Hypothalamus (tissue), 51 donors: Measurements from ENCODE around the gene SLC6A1.
"Not testable (repeated sequence)": the region's sequence is repeated elsewhere in the genome, so short reads cannot be mapped to it uniquely, and the experiment has no call there.

Experiments
- DNase-seq, 51 donors: peaks; one replicate each; lab custom pipeline; 2025; lab: John Stamatoyannopoulos, UW

Gene SLC6A1

DNA sequence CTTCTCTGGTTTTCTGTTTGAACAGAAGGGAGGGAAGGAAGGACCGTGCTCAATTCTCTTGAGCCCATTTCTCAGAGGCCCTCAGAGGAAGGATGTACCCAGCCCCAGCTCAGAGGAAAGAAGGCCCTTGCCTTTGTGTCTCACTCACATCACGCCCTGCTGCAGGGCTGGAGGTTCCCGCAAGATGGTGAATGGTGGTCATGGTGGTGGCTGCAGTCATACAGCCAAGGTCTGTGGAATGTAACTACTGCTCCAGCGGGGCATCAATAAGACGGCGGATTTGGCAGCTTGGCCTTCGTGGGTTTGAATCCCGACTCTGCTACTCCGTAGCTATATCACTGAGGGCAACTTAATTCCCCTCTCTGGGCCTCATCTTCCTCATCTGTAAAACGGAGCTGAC lies 62.9 kb downstream of the SLC6A1 start:
- DNase-seq, result no peak

- DNase-seq, result no peak
These were observed 64.0 kb downstream of the SLC6A1 start for GRCh38 chr3:11056531-11057050.

GRCh38 chr3:11057655-11058054 lies 65.1 kb downstream of the SLC6A1 start:
- DNase-seq, result no peak

DNA sequence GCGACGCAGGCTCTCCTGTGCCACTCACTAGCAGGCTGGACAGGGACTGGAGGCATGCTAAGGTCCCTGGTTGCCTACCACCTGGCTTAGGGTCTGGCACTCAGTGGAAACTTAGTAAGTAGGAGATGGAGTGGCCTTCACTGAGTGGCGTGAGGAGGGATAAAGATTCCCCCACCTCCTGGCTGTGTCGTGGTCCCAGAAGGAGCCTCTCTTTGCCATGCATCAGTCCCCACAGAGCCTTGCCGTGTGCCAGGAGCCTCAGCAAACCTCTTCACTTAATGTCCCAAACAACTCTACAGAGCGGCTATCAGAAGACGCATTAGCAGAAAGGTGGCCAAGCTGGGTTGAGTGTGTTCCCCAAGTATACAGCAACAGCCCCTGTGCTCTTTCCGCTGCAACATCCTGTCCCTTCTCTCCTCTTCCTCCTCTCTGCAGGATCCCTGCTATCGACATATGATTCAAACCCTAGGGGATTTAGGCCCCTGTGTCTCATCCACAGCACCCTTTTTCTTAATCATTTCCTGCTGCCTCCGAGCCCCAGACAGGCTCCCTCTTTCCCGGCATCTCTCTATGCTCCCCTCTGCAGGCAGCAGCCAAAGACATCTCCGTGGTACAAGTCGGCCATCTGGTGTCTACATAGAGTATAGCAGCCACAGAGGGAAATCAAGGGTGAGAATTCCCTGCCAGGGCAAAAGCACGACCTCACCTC lies 66.7 kb downstream of the SLC6A1 start:
- peak in 48 of 51 donors; percentile 5 to 84 (median 46) for DNase-seq

GRCh38 chr3:11059799-11060115 lies 67.2 kb downstream of the SLC6A1 start:
- no peak for DNase-seq

DNA sequence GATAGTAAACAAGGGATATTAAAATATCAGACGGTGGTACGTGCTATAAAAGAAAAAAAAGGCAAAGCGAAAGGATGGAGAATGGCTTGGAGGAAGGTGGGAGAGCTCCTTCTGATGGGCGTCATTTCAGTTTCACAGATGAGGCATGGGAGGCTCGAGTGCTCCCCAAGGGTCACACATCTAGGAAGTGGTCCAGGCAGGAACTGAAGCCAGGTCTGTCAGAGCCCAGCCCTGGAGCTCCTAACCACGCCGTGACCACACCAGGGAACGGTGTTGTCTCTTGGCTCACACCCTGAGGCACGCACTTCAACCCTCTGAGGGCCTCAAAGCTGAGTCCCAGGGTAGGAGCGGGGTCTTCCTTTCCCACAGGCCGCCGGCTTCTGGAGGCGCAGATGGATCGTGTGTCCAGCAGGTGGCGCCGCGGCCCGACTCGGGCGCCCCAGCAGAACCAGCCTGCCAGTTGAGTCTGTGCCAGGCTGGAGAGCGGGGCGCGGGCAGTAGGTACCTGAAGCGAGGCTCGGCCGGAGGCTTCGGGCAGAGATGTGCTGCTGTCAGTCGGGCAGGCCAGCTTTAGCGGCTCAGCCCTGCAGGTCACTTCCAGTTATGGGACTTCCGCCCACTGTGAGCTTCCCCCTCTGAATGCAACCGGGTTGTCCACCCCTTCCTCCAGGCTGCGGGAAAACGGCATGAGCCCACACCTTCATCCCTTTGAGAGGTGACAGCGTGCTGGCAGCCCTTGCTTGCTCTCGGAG lies 68.1 kb downstream of the SLC6A1 start:
- DNase-seq, result peak in 45 of 51 donors; percentile 11 to 78 (median 52)

DNA sequence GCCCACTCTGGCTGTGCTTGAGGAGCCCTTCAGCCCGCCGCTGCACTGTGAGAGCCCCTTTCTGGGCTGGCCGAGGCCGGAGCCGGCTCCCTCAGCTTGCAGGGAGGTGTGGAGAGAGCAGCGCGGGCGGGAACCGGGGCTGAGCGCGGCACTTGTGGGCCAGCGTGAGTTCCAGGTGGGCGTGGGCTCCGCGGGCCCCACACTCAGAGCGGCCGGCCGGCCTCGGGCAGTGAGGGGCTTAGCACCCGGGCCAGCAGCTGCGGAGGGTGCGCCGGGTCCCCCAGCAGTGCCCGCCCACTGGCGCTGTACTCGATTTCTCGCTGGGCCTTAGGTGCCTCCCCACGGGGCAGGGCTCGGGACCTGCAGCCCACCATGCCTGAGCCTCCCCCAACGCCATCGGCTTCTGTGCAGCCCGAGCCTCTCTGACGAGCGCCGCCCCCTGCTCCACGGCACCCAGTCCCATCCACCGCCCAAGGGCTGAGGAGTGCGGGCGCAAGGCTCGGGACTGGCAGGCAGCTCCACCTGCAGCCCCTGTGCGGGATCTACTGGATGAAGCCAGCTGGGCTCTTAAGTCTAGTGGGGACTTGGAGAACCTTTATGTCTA lies 68.8 kb downstream of the SLC6A1 start:
- not testable (repeated sequence) for DNase-seq

DNA sequence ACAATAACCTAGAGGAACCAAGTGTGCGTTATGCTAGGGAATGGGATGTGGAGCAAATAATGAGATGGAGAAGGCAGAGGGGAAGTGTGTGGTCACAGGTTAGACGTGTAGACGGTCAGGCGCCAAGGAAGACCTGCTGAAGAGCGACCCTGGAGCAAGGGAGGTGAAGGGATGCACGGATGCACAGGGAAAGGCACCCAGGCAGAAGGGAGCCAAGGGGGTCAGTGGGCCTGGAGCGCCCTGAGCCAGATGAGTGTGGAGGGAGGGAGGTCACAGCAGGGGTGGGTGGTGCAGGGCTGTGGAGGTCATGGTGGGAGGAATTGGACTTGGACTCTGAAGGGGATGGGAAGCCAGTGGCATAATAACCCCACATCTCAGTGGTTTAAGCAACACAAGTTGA lies 70.2 kb downstream of the SLC6A1 start:
- DNase-seq, result no peak

GRCh38 chr3:11071096-11071755 lies 78.7 kb downstream of the SLC6A1 start:
- no peak for DNase-seq

- DNase-seq, result no peak
These were observed 80.1 kb downstream of the SLC6A1 start for GRCh38 chr3:11072631-11073030.

DNA sequence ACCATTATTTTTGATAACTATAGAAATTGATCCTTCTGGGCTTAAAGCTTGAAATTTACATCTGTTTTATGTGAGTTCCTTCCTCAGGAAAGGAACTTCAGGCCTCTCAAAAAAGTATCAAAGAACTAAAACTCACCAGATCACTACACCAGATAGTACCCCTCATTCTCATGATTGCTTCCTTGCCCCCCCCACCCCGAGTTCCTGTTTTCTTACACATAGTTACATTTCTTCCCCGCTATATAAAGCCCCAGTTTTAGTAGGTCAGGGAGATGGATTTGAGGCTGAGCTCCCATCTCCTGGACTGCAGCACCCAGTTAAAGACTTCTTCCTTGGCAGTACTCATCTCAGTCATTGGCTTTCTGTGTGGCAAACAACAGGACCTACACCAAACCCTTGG lies 81.5 kb downstream of the SLC6A1 start:
- no peak for DNase-seq

DNA sequence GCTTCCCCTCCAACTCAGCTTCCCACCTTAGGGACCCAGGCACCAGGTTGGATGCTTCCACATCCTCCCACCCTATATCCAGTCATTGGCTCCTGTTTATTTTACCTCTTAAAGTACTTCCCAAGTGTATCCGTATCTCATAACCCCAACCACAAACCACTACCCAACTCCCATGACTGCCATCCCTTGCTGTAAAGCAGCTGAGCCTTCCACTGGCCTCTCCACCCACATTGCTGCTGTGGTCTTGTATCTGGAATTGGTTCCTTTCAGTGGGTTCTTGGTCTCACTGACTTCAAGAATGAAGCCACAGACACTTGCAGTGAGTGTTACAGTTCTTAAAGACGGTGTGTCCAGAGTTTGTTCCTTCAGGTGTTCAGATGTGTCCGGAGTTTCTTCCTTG lies 81.9 kb downstream of the SLC6A1 start:
- no peak for DNase-seq

- not testable (repeated sequence) for DNase-seq
These were observed 82.6 kb downstream of the SLC6A1 start for GRCh38 chr3:11075122-11075521.

DNA sequence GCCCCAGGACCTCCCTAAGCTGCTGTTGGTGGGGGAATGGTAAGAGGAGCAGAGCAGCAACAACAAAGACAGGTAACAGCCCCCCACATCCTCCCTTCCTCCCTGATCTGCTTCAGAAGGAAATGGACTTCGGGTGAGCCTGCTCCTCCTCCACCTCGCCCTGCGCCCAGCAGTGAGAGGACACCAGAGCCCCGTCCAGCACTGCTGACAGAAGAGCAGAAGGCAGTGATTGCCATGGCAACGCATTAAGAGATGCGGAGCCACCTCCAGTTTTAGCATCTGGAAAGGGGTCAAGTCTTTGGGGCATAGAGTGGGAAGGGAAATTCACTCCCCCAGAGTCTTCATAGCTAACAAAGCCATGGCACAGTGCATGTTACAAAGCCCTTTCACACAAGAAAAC lies 84.2 kb downstream of the SLC6A1 start:
- DNase-seq, result peak in 5 of 51 donors; percentile 5 to 19 (median 11)

GRCh38 chr3:11077466-11077865 lies 84.9 kb downstream of the SLC6A1 start:
- DNase-seq, result no peak

- no peak for DNase-seq
These were observed 86.4 kb downstream of the SLC6A1 start for GRCh38 chr3:11078826-11079515.

GRCh38 chr3:11080492-11080891 lies 87.9 kb downstream of the SLC6A1 start:
- no peak for DNase-seq

- no peak for DNase-seq
These were observed 91.5 kb downstream of the SLC6A1 start for GRCh38 chr3:11084098-11084497.

DNA sequence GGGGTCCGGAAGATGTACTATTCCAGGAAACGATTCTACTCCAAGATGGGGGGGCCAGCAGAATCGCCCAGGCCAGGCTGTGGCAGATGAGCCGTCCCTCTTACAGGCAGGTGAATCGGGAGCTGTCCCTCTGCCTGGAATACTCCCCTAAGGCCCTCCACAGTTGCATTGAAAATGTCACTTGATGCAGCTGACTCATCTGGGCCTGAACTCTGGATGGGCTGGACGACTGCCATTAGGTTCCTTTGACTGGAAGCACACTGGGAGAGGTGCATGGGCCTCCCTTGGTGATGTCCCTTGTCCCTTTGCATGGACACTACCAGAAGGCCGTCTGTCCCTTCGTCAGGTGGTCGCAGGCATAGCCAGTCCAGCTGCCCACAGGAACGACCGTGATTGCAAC lies 92.1 kb downstream of the SLC6A1 start:
- DNase-seq, result no peak

DNA sequence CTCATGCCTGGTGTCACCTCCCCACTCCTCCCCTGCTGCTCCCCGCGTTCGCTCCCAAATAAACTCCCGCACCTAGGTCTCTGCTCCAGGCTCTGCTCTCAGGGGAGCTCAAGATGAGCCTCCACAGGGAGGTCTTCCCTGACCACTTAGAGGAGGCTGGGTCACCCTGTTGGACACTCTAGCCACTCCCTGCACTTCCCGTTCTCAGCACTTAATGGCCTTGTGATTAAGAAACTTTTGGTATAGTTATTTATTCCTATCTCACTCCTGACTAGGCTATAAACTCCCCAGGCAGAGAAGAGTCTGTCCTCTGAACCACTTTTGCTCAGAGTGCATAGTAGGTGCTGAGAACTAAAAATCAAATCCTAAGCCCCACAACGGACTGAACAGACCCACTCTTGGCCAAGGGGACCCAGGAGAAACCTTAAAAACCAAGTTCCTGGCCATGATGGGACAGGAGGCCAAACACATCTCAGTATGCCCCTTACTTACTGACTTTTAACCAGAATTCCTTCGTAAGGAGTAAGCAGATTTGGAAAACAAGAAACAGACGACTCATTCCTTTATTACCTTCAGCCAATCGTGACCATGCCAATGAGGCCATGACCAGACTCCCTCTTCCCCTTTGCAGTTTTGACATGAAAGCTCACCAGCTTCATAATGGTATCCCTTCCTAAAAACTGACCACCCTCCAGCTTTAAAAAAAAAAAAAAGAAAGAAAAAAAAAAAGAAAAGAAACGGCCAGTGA lies 92.7 kb downstream of the SLC6A1 start:
- no peak for DNase-seq
